ENCODE measurements around the gene SGF29.

- no peak for TF ChIP-seq CTCF (optimal IDR thresholded peaks at IDR 0.05 in 1 of 3, IDR thresholded peaks at IDR 0.05 in 1 of 3, conservative IDR thresholded peaks at IDR 0.05 in 1 of 3; ENCODE audit: extremely low read depth in 1 of 3, insufficient read depth in 2 of 3, low read length in 3 of 3)
- TF ChIP-seq EZH2 (IDR thresholded peaks at IDR 0.05; ENCODE audit: low read length) = no peak
Measured at GRCh38 chr16:28602529-28602928, 48.8 kb downstream of the SGF29 start.
